ELR (cell line): Measurements from ENCODE around the gene MYH7B.

ENCODE experiments used
- DNase-seq: peaks from one replicate; pipeline ENCODE4 v3.0.0-alpha.2; 2015; ENCODE audit warnings: low read depth

Gene MYH7B

DNA sequence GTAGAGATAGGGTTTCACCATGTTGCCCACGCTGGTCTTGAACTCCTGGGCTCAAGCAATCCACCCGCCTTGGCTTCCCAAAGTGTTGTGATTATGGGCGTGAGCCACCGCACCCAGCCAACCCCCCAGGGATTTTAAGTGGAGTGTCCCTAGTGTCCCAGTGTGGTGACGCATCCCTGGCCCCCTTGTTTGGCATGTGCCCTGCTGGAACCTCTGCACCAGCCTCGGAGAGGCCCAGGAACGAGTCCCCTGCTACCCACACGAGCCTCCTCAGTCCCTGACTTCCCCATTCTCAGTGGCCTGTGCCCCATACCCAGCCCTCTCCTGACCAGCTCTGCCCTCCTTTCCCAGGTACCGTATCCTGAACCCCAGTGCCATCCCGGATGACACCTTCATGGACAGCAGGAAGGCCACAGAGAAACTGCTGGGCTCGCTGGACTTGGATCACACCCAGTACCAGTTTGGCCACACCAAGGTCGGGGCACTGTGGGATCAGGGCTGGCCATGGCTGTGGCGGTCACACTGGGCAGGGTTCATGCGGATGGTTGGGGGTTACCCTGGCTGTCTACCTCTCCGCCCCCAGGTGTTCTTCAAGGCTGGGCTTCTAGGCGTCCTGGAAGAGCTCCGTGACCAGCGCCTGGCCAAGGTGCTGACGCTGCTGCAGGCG lies 37.2 kb downstream of the MYH7B start:
- no peak for DNase-seq

DNA sequence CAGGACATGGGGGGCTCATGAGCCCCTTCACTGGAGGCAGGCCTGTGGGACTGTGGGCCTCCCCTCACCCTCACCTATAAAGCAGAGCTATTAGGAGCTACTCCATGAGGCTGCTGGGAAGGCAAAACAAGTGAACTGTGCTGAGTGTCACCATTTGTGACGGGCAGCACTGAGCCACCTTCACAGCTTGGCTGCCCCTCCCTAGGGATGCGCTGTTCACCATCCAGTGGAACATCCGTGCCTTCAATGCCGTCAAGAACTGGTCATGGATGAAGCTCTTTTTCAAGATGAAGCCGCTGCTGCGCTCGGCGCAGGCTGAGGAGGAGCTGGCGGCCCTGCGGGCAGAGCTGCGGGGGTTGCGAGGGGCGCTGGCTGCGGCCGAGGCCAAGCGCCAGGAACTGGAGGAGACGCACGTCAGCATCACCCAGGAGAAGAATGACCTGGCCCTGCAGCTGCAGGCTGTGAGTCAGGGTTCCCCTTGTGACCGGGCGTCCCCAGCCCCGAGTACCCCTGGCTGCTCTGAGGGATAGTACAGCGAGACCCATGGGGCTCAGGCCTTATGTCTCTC lies 38.4 kb downstream of the MYH7B start:
- DNase-seq, result no peak

DNA sequence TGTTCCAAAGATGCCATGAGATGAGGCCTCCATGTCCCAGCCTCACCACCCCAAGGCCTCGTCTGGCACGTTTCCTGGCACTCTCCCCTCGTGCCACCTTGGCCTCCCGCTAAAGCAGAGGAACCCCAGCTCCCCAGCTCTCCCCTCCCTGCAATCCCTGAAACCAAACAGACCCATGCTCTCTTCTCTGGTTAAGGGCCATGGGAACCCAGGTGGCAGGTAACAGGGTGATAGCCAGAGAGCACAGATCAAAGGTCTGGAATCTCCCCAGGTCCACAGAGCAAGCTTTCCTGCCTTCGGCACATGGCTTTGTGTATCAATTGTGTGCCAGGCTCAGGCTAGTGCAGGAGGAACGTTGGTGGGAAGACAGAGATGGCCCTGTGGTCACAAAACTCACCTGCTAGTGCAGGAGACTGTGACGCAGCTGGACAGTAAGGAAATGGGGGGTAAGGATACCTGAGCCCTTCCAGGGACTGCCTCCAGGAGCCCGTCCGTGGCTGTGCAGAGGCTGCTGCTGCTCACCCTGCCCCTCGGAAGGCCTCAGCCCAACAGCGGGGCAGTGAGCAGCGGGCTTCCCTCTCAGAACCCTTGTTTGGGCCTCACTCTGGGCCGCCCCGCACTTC lies 39.0 kb downstream of the MYH7B start:
- DNase-seq, result no peak

DNA sequence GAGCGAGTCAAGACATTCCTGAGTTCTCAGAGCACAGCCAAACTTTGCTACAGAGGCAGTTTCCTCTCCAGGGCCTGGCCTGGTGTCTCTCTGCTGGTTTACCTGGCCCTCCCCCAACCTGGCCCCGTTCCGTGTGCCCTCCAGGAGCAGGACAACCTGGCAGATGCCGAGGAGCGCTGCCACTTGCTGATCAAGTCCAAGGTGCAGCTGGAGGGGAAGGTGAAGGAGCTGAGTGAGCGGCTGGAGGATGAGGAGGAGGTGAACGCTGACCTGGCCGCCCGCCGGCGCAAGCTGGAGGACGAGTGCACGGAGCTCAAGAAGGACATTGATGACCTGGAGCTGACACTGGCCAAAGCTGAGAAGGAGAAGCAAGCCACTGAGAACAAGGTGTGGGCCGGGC lies 39.5 kb downstream of the MYH7B start:
- DNase-seq, result no peak

DNA sequence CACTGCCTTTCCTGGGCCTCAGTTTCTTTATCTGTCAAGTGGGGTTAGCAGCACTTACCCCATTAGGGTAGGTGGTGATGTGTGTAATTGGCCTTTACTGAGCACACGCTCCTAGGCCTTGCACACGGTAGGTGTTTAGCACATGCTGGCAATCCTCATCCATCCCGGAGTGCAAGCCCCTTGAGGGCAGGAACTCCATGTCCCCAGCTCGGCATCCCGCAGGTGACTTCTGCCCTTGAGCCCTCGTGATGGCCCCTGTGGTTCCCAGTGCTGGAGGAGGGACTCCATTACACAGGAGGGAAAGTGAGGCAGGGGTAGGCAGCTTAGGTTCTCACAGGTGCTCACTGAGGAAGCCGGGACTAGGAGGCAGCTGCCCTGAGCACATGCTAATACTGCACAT lies 40.0 kb downstream of the MYH7B start:
- no peak for DNase-seq

DNA sequence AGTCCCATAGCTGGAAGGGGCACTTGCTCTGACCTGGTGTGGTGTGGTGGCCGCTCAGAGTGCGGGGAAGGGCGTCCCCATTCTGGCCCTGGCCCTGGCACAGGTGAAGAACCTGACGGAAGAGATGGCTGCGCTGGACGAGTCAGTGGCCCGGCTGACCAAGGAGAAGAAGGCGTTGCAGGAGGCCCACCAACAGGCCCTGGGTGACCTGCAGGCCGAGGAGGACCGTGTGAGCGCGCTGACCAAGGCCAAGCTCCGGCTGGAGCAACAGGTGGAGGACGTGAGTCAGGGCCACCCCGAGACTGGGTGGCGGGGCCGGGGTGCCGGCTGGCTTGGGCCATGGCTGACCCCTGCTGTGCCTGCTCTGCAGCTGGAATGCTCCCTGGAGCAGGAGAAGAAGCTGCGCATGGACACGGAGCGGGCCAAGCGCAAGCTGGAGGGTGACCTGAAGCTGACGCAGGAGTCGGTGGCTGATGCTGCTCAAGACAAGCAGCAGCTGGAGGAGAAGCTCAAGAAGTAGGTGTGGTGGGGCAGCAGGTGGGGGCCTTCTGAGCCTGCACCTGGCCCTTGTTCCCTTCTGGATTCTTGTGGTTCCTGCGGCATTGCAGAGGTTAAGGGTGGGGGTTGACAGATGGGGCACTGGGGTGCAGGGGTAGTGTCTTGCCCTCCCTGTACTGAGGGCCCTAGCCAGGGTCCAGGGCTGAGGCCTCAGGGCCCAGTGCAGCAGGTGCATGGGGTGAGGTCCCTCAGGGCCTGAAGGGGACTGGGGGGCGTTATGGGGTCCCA lies 40.8 kb downstream of the MYH7B start:
- DNase-seq, result no peak

DNA sequence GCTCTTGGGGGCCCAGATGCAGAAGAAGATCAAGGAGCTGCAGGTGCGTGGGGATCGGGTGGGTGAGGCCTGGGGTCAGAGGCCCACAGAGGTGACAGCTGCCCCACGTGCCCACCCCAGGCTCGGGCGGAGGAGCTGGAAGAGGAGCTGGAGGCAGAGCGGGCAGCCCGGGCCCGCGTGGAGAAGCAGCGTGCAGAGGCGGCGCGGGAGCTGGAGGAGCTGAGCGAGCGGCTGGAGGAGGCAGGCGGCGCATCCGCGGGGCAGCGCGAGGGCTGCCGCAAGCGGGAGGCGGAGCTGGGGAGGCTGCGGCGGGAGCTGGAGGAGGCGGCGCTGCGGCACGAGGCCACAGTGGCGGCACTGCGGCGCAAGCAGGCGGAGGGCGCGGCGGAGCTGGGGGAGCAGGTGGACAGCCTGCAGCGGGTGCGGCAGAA lies 41.5 kb downstream of the MYH7B start:
- DNase-seq, result no peak

DNA sequence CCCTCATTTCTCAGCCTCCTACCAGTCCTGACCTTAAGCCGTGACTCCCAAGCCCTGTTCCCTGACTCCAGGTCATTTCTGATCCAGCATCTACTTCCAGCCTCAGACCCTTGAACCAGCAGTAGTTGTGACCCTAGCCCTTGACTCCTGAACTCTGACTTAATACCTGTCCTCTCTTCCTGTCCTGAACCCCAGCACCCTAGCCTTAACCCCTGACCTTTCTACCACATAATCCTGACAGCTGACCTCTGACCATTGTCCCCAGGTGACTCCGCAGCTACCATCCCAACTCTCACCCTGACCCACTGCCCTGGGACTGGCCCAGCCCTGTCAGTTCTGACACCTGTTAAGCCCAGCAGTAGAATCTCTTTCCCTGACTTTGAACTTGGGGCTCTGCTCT lies 42.1 kb downstream of the MYH7B start:
- no peak for DNase-seq

DNA sequence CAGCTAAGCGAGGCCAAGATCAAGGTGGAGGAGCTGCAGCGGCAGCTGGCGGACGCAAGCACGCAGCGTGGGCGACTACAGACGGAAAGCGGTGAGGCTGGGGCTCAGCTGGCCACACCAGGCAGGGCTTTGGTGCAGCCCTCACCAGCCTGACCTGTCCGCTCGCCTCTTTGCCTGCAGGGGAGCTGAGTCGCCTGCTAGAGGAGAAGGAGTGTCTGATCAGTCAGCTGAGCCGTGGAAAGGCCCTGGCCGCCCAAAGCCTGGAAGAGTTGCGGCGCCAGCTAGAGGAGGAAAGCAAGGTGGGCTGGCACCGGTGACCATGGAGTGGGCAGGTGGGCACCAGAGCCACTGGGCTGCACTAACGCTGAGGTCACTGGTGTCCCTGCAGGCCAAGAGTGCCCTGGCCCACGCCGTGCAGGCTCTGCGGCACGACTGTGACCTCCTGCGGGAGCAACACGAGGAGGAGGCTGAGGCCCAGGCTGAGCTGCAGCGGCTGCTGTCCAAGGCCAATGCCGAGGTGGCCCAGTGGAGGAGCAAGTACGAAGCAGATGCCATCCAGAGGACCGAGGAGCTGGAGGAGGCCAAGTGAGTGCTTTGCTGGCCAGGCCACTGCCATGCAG lies 42.8 kb downstream of the MYH7B start:
- DNase-seq, result peak; percentile 38

DNA sequence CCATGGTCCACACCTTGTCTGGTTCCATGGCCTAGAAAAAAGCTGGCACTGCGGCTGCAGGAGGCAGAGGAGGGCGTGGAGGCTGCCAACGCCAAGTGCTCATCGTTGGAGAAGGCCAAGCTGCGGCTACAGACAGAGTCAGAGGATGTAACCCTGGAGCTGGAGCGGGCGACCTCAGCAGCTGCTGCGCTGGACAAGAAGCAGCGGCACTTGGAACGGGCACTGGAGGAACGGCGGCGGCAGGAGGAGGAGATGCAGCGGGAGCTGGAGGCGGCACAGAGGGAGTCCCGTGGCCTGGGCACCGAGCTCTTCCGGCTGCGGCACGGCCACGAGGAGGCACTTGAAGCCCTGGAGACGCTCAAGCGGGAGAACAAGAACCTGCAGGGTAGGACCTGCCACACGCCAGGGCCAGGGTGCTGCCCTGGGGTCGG lies 43.4 kb downstream of the MYH7B start:
- no peak for DNase-seq

DNA sequence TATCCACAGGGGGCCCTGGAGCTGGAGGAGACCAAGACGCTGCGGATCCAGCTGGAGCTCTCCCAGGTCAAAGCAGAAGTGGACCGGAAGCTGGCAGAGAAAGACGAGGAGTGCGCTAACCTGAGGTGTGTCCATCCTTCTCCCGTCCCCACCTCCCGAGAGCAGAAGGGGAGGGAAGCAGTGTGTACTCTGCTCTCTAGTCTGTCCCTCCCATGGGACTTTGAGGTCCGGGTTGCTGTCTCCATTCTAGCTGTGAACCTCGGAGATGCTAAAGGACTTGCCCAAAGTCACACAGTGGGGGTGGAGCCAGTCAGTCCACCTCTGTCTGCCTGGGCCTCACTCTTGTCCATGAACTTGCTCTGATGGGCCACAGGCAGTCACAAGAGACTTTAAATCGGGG lies 44.1 kb downstream of the MYH7B start:
- DNase-seq, result no peak

DNA sequence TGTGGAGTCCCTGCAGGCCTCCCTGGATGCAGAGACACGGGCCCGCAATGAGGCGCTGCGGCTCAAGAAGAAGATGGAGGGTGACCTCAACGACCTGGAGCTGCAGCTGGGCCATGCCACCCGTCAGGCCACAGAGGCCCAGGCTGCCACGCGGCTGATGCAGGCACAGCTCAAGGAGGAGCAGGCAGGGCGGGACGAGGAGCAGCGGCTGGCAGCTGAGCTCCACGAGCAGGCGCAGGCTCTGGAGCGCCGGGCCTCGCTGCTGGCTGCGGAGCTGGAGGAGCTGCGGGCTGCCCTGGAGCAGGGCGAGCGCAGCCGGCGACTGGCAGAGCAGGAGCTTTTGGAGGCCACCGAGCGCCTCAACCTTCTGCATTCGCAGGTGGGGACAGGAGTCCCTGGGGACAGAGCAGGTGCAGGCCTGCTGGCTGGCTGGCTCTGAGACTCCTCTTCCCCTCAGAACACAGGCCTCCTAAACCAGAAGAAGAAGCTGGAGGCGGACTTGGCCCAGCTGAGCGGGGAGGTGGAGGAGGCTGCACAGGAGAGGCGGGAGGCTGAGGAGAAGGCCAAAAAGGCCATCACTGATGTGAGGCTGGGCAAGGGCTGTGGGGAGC lies 44.7 kb downstream of the MYH7B start:
- DNase-seq, result no peak

DNA sequence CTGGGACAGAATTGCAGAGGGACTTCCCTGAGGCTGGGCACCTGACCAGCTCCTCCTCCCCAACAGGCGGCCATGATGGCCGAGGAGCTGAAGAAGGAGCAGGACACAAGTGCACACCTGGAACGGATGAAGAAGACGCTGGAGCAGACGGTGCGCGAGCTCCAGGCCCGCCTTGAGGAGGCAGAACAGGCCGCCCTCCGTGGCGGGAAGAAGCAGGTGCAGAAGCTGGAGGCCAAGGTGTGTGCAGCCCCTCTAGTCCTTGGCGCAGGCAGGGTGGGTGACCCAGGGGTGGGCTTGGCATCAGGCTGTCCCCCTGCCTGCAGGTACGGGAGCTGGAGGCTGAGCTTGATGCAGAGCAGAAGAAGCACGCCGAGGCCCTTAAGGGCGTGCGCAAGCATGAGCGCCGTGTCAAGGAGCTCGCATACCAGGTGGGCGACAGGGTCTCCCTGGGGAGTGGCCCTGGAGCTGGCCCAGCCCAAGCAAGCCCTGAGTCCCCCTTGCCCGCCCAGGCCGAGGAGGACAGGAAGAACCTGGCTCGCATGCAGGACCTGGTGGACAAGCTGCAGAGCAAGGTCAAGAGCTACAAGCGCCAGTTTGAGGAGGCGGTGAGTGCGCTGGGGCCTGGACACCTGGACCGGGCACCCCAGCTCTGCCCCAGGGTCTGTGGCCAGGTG lies 45.4 kb downstream of the MYH7B start:
- DNase-seq, result no peak

DNA sequence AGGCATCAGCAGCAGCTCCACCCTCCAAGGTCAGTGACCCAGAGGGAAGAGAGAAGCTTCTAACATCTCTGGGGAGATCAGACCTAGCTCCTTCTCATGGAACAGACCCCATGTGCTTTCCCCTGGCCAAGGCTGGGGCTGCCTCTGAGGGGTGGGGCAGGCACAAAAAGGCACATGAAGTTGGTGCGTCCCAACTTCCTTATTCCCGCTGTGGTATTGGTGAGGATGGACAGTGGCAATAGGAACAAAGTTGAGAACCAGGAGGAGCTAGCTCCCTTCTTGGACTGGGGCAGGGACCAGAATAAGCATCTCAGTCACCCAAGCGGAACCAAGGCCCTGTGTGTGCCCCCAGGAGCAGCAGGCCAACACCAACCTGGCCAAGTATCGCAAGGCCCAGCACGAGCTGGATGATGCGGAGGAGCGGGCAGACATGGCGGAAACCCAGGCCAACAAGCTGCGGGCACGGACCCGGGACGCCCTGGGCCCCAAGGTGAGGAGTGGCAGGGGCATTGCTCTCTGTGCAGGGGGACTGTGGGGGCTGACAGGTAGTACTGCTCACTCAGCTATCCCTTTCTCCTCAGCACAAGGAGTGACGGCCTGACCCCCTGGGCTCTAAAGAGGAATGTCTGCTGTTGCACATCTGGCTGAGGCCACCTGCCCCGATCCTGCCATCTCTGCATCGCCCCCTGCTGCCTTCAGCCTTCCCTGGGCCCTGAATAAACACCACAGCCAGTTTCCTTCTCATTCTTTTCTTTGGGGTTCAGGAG lies 46.1 kb downstream of the MYH7B start:
- DNase-seq, result peak; percentile 25

DNA sequence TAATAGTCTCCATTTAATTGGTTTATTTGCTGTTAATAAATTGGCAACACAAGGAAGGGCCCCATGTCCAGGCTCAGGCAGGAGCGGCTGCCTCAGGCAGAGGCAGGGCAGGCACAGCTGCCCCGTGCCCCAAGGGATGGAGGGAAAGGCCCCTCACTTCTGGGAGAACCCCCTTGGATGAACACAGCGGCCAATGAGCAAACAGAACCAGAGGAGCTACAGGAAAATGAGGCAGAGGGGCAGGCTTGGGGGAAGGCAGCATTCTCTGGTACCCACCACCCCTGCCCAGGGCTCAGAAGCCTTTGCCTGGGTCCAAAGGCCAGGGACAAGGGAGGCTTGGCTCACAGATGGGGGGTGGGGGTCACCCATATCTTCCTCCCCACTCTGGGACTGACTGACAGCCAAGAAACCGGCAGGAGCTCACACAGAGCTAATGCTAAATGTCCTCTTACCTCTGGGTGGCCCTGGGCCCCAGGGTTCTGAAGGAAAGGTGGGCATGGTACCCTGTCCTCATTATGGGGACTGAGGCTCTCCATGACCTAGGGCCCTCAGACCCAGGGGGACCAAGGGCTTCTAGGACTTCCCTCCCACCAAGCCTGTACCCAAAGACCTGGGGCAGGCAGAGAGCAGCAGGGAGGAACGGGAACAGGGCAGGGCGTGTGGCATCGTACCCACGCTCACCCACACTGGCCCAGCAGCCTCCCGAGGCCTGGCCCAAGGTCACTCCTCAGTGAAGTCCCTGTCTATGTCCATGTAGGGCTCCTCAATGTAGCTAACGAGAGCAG lies 47.0 kb downstream of the MYH7B start:
- no peak for DNase-seq

DNA sequence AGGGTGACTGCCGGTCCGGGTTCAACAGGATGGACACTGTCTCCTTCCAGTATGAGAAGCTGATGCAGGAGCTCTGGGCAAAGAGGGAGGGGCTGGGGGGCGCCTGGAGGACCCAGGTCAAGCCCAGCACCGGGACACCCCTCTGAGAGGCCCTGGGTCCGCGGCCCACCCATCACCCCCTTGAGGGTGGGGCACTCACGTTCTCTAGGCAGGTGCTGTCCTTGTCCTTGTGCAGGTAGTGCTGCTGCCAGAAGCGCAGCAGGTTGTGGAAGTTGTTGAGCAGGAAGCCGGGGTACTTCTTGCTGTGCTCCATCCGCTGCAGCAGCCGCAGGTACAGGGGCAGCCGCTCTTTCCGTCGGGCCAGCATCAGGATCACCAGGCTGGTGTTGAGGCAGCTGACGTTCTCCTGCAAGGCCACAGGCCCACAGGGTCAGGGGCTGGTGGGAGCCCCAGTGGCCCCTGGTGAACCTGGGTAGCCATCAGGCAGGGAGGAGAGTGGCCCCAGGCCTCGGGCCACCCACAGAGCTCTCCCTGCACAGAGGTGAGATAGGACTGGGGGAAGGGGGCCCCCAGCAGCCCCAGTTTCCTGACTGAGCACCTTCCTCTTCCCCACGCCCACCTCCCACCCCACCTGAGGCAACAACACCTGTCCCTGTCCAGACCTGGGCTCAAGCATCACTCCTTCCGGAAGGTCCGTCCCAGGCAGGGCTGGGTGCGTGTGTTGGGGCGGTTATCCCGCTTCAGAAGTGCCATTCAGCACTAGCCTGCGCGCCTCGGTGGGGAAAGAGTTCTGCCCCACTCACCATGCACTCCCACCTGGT lies 47.8 kb downstream of the MYH7B start:
- DNase-seq, result no peak

DNA sequence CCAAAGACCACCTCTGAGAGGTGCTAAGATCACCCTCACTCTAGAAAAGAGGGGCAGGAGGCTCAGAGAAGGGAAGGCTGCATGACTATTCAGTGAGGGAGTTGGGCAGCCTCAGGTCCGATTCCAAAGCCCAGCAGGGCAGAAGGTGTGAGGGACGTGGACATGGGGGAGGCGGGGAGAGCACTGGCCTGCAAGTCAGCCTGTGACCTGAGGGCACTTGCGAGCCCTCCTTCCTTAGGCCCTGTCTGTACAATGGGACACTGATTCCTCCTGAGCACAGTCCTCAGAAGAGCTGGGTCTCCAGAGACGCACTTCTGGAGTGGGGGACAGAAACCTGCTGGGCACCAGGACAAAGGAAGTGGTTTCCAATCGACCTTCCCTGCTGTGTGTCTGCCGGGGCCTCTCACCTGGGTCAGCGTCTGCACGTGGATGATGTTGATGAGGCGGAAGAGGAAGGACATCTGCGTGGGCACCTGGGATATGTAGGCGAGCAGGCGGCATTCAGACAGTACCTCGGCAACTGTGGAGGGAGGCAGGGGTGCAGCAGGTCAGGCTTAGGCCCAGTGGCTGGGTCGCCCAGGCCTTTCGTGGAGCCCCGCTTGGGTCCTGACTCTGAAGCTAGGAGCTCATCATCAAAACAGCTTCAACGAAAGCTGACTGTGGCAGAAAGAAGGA lies 48.5 kb downstream of the MYH7B start:
- DNase-seq, result no peak

DNA sequence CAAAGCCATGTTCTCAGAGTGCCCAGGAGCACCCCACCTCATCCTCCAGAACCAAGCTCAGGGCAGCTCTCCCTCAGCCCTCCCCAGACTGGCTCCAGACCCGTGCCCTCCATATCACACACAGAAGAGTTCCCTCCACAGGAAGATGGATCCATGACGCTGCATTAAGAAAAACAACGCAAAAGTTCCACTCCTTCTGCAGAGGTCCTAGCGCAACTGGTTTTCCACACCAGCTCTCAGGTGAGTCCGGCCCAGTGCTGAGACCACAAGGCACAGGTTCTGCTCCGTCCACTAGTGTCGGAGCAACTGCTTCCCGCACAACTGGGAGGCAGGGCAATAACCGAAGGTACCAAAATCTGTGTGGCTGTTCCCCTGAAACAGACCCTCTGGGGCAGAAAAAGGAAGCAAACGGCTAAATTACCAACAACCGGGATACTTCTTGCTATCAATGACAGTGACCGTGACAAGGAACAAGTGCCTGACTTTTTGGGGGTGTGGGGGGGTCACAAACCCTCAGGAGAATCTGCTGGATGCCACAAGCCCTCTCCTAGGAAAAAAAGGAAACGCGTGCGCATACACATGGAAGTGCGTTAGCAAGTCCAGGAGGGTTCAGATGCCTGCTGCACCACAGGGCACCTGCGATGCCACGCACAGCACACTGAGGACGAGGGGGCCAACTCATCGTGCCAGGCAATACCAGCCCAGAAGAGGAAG lies 49.2 kb downstream of the MYH7B start:
- DNase-seq, result no peak
